NCI-H146 treated with DMSO at 0.1 percent for 48 hours (cell line): ENCODE measurements around the gene SERPINA6.
"Not testable (repeated sequence)": the region's sequence is repeated elsewhere in the genome, so short reads cannot be mapped to it uniquely, and the experiment has no call there.

Experiments used
- DNase-seq: peaks from one replicate; lab custom pipeline; 2025; ENCODE audit not compliant: unreplicated experiment; lab: John Stamatoyannopoulos, UW

SERPINA6 gene

GRCh38 chr14:94292872-94293577 lies 30.1 kb downstream of the SERPINA6 start, which contains the start of gene SERPINA10:
Gene SERPINA10, minus strand, starts transcription at chr14:94293268. Its CDS starts 2,675 bp downstream, at chr14:94290593.
- no peak for DNase-seq

- no peak for DNase-seq
Measured at GRCh38 chr14:94292526-94292871, 30.6 kb downstream of the SERPINA6 start.

GRCh38 chr14:94291906-94292525 lies 31.1 kb downstream of the SERPINA6 start:
- DNase-seq = no peak

- no peak for DNase-seq
Measured at GRCh38 chr14:94291159-94291905, 31.8 kb downstream of the SERPINA6 start.

- no peak for DNase-seq
Measured at GRCh38 chr14:94290197-94290596, 32.9 kb downstream of the SERPINA6 start.

- no peak for DNase-seq
Measured at GRCh38 chr14:94288610-94289465, 34.3 kb downstream of the SERPINA6 start.

GRCh38 chr14:94285158-94285557 lies 38.0 kb downstream of the SERPINA6 start:
- DNase-seq = no peak

- DNase-seq = no peak
Measured at GRCh38 chr14:94284221-94284620, 38.9 kb downstream of the SERPINA6 start.

GRCh38 chr14:94282991-94283723 lies 40.0 kb downstream of the SERPINA6 start:
- no peak for DNase-seq

- no peak for DNase-seq
Measured at GRCh38 chr14:94278731-94279130, 44.4 kb downstream of the SERPINA6 start.

GRCh38 chr14:94276898-94277561 lies 46.1 kb downstream of the SERPINA6 start:
- not testable (repeated sequence) for DNase-seq

GRCh38 chr14:94269156-94269555 lies 54.0 kb downstream of the SERPINA6 start:
- DNase-seq = no peak

- DNase-seq = not testable (repeated sequence)
Measured at GRCh38 chr14:94268582-94268981, 54.6 kb downstream of the SERPINA6 start.

GRCh38 chr14:94267352-94267751 lies 55.8 kb downstream of the SERPINA6 start:
- DNase-seq = no peak

GRCh38 chr14:94264195-94264594 lies 58.9 kb downstream of the SERPINA6 start:
- not testable (repeated sequence) for DNase-seq
